Keratinocyte (primary cell): ENCODE measurements around the gene GPR153.

Source experiments
- EZH2 ChIP-seq: IDR thresholded peaks from one replicate; pipeline ENCODE4 v1.6.1; 2012; ENCODE audit warnings: inconsistent platforms, mild to moderate bottlenecking, low read length, moderate library complexity
- TF ChIP-seq, protein P1 (sequence below), 3 experiments: IDR thresholded peaks in 1 of 3; conservative IDR thresholded peaks in 1 of 3; optimal IDR thresholded peaks in 1 of 3; 2 replicates in 2 of 3; 3 replicates in 1 of 3; pipeline versions ENCODE3 to v1.5.1; 2011; ENCODE audit warnings: low read length in 3 of 3, mild to moderate bottlenecking in 3 of 3, moderate library complexity in 2 of 3, control low read depth in 1 of 3, inconsistent platforms in 1 of 3; ENCODE audit not compliant: insufficient read depth in 2 of 3; ENCODE audit errors: extremely low read depth in 1 of 3

- TF ChIP-seq EZH2 = no peak
- TF ChIP-seq, protein P1, sequence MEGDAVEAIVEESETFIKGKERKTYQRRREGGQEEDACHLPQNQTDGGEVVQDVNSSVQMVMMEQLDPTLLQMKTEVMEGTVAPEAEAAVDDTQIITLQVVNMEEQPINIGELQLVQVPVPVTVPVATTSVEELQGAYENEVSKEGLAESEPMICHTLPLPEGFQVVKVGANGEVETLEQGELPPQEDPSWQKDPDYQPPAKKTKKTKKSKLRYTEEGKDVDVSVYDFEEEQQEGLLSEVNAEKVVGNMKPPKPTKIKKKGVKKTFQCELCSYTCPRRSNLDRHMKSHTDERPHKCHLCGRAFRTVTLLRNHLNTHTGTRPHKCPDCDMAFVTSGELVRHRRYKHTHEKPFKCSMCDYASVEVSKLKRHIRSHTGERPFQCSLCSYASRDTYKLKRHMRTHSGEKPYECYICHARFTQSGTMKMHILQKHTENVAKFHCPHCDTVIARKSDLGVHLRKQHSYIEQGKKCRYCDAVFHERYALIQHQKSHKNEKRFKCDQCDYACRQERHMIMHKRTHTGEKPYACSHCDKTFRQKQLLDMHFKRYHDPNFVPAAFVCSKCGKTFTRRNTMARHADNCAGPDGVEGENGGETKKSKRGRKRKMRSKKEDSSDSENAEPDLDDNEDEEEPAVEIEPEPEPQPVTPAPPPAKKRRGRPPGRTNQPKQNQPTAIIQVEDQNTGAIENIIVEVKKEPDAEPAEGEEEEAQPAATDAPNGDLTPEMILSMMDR (optimal IDR thresholded peaks at IDR 0.05 in 1 of 3, IDR thresholded peaks at IDR 0.05 in 1 of 3, conservative IDR thresholded peaks at IDR 0.05 in 1 of 3; ENCODE audit: extremely low read depth in 1 of 3, insufficient read depth in 2 of 3, low read length in 3 of 3) = no peak
Observed at GRCh38 chr1:6267686-6268322, 6.9 kb upstream of the GPR153 start.
